Calu3 (cell line): Measurements from ENCODE around the gene ZNF804A. TPM values are rescaled to one million over a fixed set of nuclear protein-coding genes. Genes with fewer than 3 reads are reported as not detected.

Experiments used
- BruUV-seq: library from RNA; stranded (reverse); fragments of 400-500 nt; replicated peaks from 2 replicates; lab custom pipeline; 2021; lab: Mats Ljungman, UMichigan
- CTCF ChIA-PET: fragments of 300-600 bp; sonication (Branson Sonifier 250); formaldehyde crosslinking; loops from one replicate; lab custom pipeline; 2022; ENCODE audit warnings: antibody characterized with exemption; lab: Charles Lee
- DNase-seq: peaks from one replicate; pipeline ENCODE4 v3.0.0; 2022
- H3K27ac Mint-ChIP-seq: one replicate; pipeline ENCODE4 v1.8.0; 2022; ENCODE audit warnings: mixed read lengths; ENCODE audit not compliant: unreplicated experiment
- H3K27me3 Mint-ChIP-seq: one replicate; pipeline ENCODE4 v1.8.0; 2022; ENCODE audit warnings: mixed read lengths; ENCODE audit not compliant: unreplicated experiment
- H3K36me3 Mint-ChIP-seq: one replicate; pipeline ENCODE4 v1.8.0; 2022; ENCODE audit warnings: mild to moderate bottlenecking, moderate library complexity, mixed read lengths; ENCODE audit not compliant: insufficient read depth, unreplicated experiment
- H3K4me1 Mint-ChIP-seq: one replicate; pipeline ENCODE4 v1.8.0; 2022; ENCODE audit warnings: mild to moderate bottlenecking, low read depth, mixed read lengths; ENCODE audit not compliant: unreplicated experiment
- H3K4me3 Mint-ChIP-seq: one replicate; pipeline ENCODE4 v1.8.0; 2022; ENCODE audit warnings: mild to moderate bottlenecking, low read depth, moderate library complexity, mixed read lengths; ENCODE audit not compliant: unreplicated experiment
- H3K9me3 Mint-ChIP-seq: one replicate; pipeline ENCODE4 v1.8.0; 2022; ENCODE audit warnings: low read depth, mixed read lengths; ENCODE audit not compliant: unreplicated experiment
- intact Hi-C: fragments of 100-400 bp; cut with micrococcal nuclease; formaldehyde crosslinking; loops from one replicate; pipeline ENCODE4 v1.10.0; 2022; ENCODE audit not compliant: unreplicated experiment
- total RNA-seq: library from RNA; stranded (reverse); gene quantifications from 2 replicates; pipeline ENCODE4 v1.2.3, GENCODE V29; 2022
- TF ChIP-seq, protein P1 (sequence below): fragments of 200-600 bp; IDR thresholded peaks from one replicate; pipeline ENCODE4 v1.8.0; 2022; ENCODE audit warnings: antibody characterized with exemption; ENCODE audit not compliant: unreplicated experiment

ZNF804A gene
- total RNA-seq, 1 experiment from 2014 or later, result 0.09 TPM

DNA sequence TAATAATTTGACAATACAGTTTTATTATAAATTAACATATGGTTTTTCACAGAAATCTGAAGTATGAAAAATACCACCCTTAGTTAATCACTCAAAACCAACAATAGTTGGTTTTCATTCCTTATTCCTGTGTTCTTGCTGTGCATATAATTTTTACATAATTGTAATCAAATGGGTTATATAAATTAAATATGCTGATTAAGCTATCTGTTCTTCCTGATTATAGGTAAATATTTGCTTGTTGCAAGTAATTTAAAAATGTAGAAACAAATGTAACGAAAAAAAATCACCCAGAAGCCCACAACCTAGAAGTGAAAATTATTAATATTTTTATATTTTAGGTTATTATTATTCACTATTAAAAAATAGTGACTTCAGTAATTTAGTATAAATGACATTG lies 98.3 kb downstream of the ZNF804A start:
- intact Hi-C loops, result no loop called here
- CTCF ChIA-PET, result no interaction called here
- Mint-ChIP-seq H3K36me3 (no peaks in the 10 kb centered on the region), H3K4me3 (no peak overlapping the region), H3K27me3 (no peaks in the 10 kb centered on the region), H3K9me3 (no peaks in the 10 kb centered on the region), H3K27ac (no peak overlapping the region), H3K4me1 (no peaks in the 10 kb centered on the region)
- DNase-seq, result no peak
- TF ChIP-seq, protein P1, sequence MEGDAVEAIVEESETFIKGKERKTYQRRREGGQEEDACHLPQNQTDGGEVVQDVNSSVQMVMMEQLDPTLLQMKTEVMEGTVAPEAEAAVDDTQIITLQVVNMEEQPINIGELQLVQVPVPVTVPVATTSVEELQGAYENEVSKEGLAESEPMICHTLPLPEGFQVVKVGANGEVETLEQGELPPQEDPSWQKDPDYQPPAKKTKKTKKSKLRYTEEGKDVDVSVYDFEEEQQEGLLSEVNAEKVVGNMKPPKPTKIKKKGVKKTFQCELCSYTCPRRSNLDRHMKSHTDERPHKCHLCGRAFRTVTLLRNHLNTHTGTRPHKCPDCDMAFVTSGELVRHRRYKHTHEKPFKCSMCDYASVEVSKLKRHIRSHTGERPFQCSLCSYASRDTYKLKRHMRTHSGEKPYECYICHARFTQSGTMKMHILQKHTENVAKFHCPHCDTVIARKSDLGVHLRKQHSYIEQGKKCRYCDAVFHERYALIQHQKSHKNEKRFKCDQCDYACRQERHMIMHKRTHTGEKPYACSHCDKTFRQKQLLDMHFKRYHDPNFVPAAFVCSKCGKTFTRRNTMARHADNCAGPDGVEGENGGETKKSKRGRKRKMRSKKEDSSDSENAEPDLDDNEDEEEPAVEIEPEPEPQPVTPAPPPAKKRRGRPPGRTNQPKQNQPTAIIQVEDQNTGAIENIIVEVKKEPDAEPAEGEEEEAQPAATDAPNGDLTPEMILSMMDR, result no peak
- no TSS peak for BruUV-seq

DNA sequence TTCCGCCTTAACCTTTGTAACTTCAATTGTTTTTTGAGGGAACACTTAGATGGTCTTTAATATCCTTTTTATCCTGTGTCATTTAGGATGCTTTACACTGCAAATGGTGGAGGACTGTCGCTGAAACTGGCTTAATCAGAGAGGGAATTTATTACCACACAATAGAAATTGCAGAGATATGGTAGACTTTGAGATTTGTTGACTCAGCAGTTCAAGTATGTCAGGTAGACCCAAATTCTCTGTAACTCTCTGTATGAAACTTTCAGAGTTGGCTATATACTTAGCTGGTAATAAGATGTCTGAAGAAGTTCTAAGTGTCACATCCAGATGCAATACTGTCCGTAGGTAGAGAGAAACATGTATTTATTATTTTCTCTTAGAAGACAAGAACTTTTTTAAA lies 100.1 kb downstream of the ZNF804A start:
- Mint-ChIP-seq H3K27me3 (no peaks in the 10 kb centered on the region), H3K4me1 (no peaks in the 10 kb centered on the region), H3K36me3 (no peaks in the 10 kb centered on the region), H3K27ac (no peak overlapping the region), H3K9me3 (no peaks in the 10 kb centered on the region), H3K4me3 (no peak overlapping the region)
- no peak for DNase-seq
- TF ChIP-seq, protein P1, result no peak
- BruUV-seq, result no TSS peak
- intact Hi-C loops, result no loop called here
- CTCF ChIA-PET, result interaction anchor here (1.0 kb wide), 1 partner anchor 12 kb away, joined by 3 read pairs; no protein-coding TSS in a partner anchor

DNA sequence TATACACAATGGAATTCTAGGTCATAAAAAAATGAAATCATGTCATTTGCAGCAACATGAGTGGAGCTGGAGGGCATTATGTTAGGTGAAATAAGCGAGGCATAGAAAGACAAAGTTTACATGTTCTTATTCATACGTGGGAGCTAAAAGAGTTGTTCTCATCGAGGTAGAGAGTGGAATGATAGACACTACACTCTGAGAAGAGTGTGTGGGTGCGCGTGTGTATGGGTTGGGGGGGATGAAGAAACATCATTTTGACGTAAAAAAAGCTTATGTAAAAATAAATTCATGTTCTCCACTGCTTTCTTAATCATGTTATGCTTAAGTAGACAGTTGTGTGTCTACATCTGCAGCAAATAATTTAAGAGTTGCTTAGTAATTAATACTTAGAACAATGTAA lies 123.6 kb downstream of the ZNF804A start:
- Mint-ChIP-seq H3K4me3 (no peak overlapping the region), H3K9me3 (peaks cover 7% of the 10 kb centered on the region), H3K27ac (no peak overlapping the region), H3K36me3 (no peaks in the 10 kb centered on the region), H3K4me1 (no peaks in the 10 kb centered on the region), H3K27me3 (no peaks in the 10 kb centered on the region)
- BruUV-seq, result no TSS peak
- TF ChIP-seq, protein P1, result no peak
- CTCF ChIA-PET, result no interaction called here
- DNase-seq, result no peak
- intact Hi-C loops, result no loop called here

DNA sequence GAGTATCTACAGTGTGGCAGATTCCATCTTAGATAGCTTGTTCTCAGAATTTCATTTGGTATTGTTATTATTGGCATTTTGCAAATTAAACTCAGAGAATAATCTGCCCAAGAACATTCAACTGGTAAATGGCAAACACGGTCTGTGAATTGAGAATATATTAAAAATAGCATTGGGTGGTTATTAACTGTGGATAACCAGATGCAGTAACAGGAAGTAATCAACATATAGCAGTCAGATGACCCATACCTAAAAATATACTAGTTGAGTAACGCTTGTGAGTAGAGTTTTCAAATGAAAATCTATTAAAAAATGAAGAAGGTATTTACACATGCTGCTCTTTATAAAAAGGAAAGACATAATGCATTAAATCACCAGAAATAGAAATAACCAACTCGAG lies 129.5 kb downstream of the ZNF804A start:
- no TSS peak for BruUV-seq
- no peak overlapping the region for H3K27ac Mint-ChIP-seq
- intact Hi-C loops, result no loop called here
- H3K4me3 Mint-ChIP-seq, result no peak overlapping the region
- H3K36me3 Mint-ChIP-seq, result no peaks in the 10 kb centered on the region
- DNase-seq, result no peak
- H3K4me1 Mint-ChIP-seq, result no peaks in the 10 kb centered on the region
- H3K9me3 Mint-ChIP-seq, result no peaks in the 10 kb centered on the region
- CTCF ChIA-PET, result no interaction called here
- TF ChIP-seq, protein P1, result no peak
- H3K27me3 Mint-ChIP-seq, result no peaks in the 10 kb centered on the region
